HG03439 (cell line): ENCODE measurements around the gene KREMEN1.

Experiments used
- ATAC-seq: cut with Tn5 transposase; IDR thresholded peaks from one replicate; pipeline ENCODE4 v1.9.1; 2021; ENCODE audit warnings: mild to moderate bottlenecking, moderate library complexity; ENCODE audit not compliant: unreplicated experiment

KREMEN1 gene

GRCh38 chr22:29175312-29175835 lies 102.5 kb downstream of the KREMEN1 start:
- no peak for ATAC-seq

DNA sequence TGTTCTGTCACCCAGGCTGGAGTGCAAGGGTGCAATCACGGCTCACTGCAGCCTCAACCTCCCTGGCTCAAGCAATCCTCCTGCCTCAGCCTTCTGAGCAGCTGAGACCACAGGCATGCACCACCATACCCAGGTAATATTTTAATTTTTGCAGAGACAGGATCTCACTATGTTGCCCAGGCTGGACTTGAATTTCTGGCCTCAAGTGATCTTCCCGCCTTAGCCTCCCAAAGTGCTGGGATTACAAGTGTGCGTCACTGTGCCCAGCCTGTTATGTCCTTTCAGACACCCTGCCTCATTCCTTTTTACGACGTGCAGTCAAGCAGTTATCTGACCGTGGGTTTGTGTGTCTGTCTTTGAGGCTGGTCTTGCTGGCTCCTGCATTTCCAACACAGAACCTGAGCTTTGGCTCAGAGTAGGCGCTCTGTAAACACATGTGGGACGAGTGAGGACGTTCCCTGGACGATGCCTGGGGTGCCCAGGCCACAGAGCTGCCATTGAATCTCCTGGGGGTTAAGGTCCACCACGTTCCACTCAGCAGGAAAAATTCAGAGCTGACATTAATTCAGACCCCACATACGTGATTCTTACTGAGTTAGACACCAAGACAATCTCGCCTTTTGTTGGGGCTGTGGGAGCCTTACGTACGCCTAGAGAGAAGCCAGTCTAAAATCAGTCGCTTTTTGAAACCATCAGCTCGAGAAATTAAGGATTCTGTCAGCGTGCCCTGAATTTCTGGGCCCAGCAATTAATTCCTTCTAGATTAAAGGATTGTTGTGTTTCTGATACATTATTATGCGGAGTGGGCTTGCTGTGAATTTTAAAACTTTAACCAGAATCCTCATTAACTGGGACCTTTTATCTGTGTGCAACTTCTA lies 111.4 kb downstream of the KREMEN1 start:
- ATAC-seq, result no peak

DNA sequence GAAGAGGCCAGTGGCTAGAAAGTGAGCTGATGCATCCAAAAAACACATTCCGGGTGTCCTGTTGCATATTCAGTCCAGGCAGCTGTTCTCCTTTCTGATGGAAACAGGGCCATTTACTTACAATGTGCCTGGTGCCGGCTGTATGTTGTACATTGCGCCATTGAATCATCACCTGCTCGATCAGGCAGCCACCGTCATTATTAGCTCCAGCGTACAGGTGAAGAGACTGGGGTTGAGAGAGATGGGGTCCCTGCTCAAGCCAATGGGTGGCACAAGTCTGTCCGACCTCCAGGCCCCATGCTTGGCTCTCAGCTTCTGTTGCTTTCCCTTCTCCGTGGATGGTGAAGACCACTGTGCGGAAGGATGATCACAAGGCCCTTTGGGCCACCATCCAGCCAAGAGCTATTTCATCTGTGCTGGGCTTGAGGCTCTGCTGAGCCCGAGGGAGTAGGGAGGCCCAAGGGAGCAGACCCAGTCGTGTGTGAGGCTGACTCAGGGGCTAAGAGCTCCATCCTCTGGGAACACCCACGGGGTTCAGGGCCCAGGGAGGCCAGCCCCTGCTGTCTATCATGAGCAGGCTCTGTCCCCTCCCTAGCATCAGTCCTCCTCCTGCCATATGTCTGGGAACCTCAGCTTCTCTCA lies 112.1 kb downstream of the KREMEN1 start:
- no peak for ATAC-seq

DNA sequence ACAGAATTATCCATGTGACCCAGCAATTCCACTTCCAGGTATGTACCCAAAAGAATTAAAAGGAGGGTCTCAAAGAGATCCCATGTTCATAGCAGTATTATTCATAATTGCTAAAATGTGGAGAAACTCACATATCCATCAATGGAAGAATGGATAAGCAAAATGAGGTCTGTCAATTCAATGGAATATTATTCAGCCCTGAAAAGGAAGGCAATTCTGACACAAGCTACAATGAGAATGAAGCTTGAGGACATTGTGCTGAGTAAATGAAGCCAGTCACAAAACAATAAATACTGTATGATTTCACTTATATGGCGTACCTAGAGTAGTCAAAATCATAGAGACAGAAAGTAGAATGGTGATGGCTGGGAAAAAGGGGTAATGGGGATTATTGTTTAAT lies 113.5 kb downstream of the KREMEN1 start:
- no peak for ATAC-seq

DNA sequence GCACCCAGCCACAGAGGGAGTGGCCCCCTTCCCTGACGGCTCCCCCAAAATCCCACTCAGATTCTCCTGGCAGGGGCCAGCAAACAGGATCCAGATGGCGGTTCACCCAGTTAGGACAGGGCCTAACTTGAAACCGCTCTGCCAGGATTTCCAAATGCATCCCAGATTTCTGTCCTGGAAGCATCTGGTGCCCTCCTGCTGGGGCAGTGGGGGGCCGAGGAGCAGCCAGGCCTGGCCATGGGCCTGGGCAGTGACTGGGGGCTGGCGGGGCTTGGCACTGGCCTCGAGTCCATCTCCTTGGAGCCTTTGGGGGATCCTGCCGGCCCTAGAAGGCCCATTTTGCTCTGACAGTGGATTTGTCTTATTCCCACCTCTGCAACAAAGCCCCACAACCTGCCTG lies 115.0 kb downstream of the KREMEN1 start:
- no peak for ATAC-seq

DNA sequence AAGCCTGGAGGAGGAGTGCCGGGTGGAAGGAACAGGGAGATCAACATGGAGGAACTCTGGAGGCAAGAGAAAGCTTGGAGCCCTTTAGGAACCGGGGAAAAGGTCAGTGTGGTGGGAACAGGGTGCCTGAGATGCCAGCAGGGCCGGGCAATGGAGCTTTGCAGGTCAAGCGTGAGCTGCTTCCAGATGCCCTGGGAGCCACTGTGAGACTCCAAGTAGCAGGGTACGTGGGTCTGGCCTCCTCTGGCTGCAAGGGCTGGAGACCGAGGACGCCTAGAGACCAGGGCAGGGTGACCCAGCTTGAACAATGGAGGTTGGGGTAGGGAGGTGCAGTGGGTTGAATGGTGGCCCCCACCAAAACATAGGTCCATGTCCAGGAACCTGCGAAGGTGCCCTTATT lies 117.2 kb downstream of the KREMEN1 start:
- ATAC-seq, result no peak

DNA sequence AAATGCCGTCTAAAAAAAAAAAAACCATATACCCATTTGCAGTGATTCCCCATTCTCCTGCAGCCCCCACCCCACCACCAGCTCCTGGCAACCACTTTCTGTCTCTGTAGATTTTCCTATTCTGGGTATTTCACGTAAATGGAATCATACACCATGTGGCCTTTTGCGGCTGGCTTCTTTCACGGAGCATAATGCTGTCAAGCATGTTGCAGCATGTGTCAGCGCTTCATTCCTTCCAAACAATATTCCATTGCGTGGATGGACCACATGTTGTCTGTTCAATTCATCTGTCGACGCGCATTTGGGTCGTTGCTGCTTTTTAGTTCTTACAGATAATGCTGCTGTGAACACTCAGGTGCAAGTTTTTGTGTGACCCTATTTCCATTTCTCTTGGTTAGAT lies 118.1 kb downstream of the KREMEN1 start:
- ATAC-seq, result no peak

- no peak for ATAC-seq
Measured at GRCh38 chr22:29193021-29193420, 120.2 kb downstream of the KREMEN1 start.

GRCh38 chr22:29194184-29194583 lies 121.3 kb downstream of the KREMEN1 start:
- ATAC-seq, result no peak

GRCh38 chr22:29195118-29195963 lies 122.5 kb downstream of the KREMEN1 start:
- ATAC-seq, result no peak

DNA sequence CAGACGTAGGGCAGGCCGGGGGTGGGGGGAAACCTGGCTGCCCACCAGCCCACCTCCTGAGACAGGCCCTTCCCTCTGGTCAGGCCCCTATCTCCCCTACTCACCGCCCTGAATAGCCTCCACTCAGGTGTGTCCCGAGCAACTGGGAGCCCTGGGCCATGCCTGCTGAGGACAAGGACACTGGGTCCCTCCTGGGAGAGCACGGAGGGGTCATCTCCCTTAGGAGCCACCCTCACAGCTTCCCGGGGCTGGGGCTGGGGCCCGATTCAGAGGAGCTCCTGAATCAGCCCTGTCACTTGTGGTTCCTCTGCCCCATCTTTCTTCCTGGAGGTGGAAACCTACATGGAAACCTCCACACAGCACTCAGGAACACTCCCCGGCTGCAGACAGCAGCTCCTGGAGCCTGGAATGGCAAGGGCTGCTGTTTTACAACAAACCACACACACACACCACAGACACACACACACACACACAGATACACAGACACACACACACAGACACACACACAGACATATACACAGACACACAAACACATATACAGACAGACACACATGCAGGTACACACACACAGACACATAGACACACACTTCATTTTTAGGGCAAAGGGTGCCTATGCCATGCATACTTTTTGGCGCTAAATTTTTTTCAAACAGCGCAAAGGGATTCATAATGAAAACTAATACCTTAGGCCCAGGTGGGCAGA lies 123.3 kb downstream of the KREMEN1 start:
- no peak for ATAC-seq

GRCh38 chr22:29197096-29197495 lies 124.3 kb downstream of the KREMEN1 start:
- ATAC-seq, result no peak

- ATAC-seq, result no peak
Measured at GRCh38 chr22:29198240-29198639, 125.4 kb downstream of the KREMEN1 start.

DNA sequence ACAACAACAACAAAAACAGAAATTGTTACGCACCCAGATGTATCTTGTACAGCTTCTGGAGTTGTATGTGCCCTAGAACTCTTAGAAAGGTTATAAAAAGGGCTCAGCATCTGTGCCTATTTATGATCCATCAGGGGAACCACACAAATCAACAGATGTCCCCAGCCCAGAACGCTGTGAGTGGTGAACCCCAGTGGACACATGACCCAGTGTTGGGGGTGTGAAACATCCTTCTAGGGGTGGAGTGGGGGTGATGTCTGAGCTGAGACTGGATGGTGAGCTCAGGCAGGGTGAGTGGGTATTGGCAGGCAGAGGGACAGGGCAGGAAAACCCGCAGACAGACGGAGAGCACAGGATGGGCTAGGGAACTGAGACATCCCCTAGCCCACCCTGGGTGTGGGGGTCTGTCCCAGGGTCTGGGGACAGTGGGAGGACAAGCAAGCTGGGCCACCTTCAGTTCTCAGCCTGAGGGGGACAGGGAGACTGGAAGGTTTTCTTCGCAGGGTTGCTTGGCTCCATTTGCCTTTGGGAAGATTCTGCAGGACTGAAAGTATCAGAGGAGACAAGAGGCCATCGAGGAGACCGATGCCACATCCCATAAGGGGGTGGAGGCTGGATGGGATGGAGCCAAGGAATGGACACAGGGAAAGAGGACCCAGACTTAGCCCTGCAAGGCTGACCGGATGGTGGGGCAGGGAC lies 127.0 kb downstream of the KREMEN1 start:
- ATAC-seq, result no peak

GRCh38 chr22:29200901-29201300 lies 128.1 kb downstream of the KREMEN1 start:
- no peak for ATAC-seq

GRCh38 chr22:29201782-29202181 lies 128.9 kb downstream of the KREMEN1 start:
- ATAC-seq, result no peak

GRCh38 chr22:29202212-29203192 lies 129.7 kb downstream of the KREMEN1 start:
- ATAC-seq, result peak; percentile 59

GRCh38 chr22:29203488-29204454 lies 130.9 kb downstream of the KREMEN1 start:
- ATAC-seq, result no peak
